Heart right ventricle (tissue), 16 donors: ENCODE measurements around the gene COL4A6. TPM values are rescaled to one million over a fixed set of nuclear protein-coding genes. Genes with fewer than 3 reads are reported as not detected.
A peak's percentile ranks its signal among the peaks of the same experiment; 100 is the strongest.

Experiments used
- ATAC-seq, 8 donors: fragments of 200-7000 bp; cut with Tn5 transposase; one replicate each; pipeline ENCODE4 v1.9.1; 2020; ENCODE audit warnings: mild to moderate bottlenecking in 8 of 8, moderate library complexity in 8 of 8, moderate number of reproducible peaks in 1 of 8
- DNase-seq, 2 donors: peaks; one replicate each; pipeline ENCODE4 v3.0.0-alpha.2; 2020
- H3K27ac ChIP-seq, 10 donors: fragments of 200-600 bp; sonication (generic) in 2 of 10; one replicate each; pipeline versions ENCODE4 v1.5.0 to v1.8.0; 2020 to 2022; ENCODE audit warnings: mild to moderate bottlenecking in 3 of 10
- H3K27me3 ChIP-seq, 7 donors: fragments of 200-600 bp; one replicate each; pipeline ENCODE4 v1.8.0; 2021 to 2022; ENCODE audit warnings: mild to moderate bottlenecking in 2 of 7
- H3K36me3 ChIP-seq, 9 donors: fragments of 200-600 bp; sonication (generic) in 1 of 9; one replicate each; pipeline versions ENCODE4 v1.5.0 to v1.8.0; 2020 to 2022; ENCODE audit warnings: mild to moderate bottlenecking in 2 of 9
- H3K4me1 ChIP-seq, 9 donors: fragments of 200-600 bp; sonication (generic) in 1 of 9; one replicate each; pipeline versions ENCODE4 v1.5.0 to v1.8.0; 2020 to 2022; ENCODE audit warnings: mild to moderate bottlenecking in 4 of 9
- H3K4me3 ChIP-seq, 10 donors: fragments of 200-600 bp; sonication (generic) in 2 of 10; one replicate each; pipeline versions ENCODE4 v1.5.0 to v1.8.0; 2020 to 2022; ENCODE audit warnings: mild to moderate bottlenecking in 7 of 10, moderate library complexity in 2 of 10
- H3K9me3 ChIP-seq, 11 donors: fragments of 200-600 bp in 10 of 11; sonication (generic) in 2 of 11; one replicate each; pipeline versions ENCODE4 v1.5.0 to v1.8.0; 2013 to 2022; ENCODE audit warnings: mild to moderate bottlenecking in 2 of 11, control low read depth in 1 of 11, moderate library complexity in 1 of 11
- CTCF ChIP-seq, 9 donors: fragments of 200-600 bp; sonication (generic) in 2 of 9; IDR thresholded peaks; one replicate each; pipeline versions ENCODE4 v1.5.0 to v1.8.0; 2021 to 2022; ENCODE audit warnings: antibody characterized with exemption in 9 of 9, mild to moderate bottlenecking in 5 of 9, moderate library complexity in 1 of 9
- WGBS, 2 donors: extraction: QIAGEN DNeasy Blood & Tissue Kit; methylation state at CpG; one replicate each; pipeline ENCODE4 v1.1.7; 2013; ENCODE audit warnings: inconsistent platforms in 1 of 2; 5-methylcytosine and 5-hydroxymethylcytosine counted together
- intact Hi-C, 10 donors: fragments of 100-400 bp; cut with DNase I; formaldehyde crosslinking; loops; one replicate each; pipeline versions ENCODE4 v1.11.1 to v1.14.2; 2022
- polyA plus RNA-seq, 2 donors: library from polyadenylated mRNA; stranded (reverse); fragments of 200-250 nt; gene quantifications; one replicate each; pipeline ENCODE4 v1.2.3, GENCODE V29; 2013
- total RNA-seq, 10 donors: library from RNA; stranded (reverse); fragmentation: NEBNext Ultra II Directional in 3 of 10; extraction: Animal tissue kit (Norgen Biotek cat#: 25700) in 3 of 10; gene quantifications; one replicate each; pipeline versions ENCODE4 v1.2.1 to v1.2.4, GENCODE V29; 2021 to 2023
- donor health status: Arrhythmogenic right ventricular cardiomyopathy.
- donor health status: ischemic (EF 13 %, LVEDD 7.1; RV severe dilation, severe dysfunction).
- donor health status: healthy with polysubstance abuse.
- donor health status: DM: no; HTN: yes; CAD: no.
- donor health status: DM: no; HTN: no; CAD: no.
- donor health status: ischemic (EF 25% LVEDD 6.9; RV normal size, moderate dysfunction).
- donor health status: ischemic (EF 25% LVEDD 5.7; RV mildly dilated, moderate dysfunction).
- donor health status: healthy.
- donor health status: DM: yes; HTN: yes; CAD: no.
- donor health status: Ischemic cardiomyopathy.
- donor health status: ischemic (EF 35%, LVEDD 5.7; RV mildly dilated, moderate dysfunction).
- donor health status: nonischemic (EF 11% LVEDD 7.7; RV severe dilation, severe dysfunction).
- donor health status: DM: yes; HTN: yes; CAD: no.
- donor health status: PGD.
- donor health status: ischemic (EF 29% LVEDD 5.4; RV normal size, mild dysfunction).
- donor health status: nonischemic (EF 23%, LVEDD 6.1; RV moderate dilation, normal function).

Gene COL4A6
- total and polyA plus RNA-seq, 12 donors = 1.7 to 10.8 (median 7.6) TPM

DNA sequence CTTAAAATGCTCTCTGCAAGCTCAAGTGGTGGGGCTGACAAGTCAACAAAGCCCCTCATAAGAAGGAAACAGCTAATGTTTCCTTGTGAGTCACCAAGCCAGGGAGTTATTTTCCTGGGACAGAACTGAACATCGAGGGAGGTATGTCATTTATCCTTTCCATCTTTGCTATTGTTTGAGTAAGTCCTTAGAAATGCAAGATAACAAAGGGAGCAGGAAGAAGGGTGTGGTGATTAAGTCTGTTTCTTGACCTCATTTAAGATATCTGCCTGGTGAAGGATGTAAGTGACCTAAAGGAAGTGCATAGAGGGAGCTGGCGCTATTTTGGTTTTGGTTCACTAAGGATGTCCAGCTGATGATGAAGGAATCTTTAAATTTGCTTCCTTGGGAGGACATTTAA is 306.8 kb downstream of the COL4A6 start:
- H3K27ac ChIP-seq = peak overlapping the region in 8 of 10 donors; percentile 28 to 81 (median 68)
- H3K9me3 ChIP-seq = no peaks in the 10 kb centered on the region
- peaks cover 0 to 14% (median 0%) of the 10 kb centered on the region in 9 donors for H3K4me1 ChIP-seq
- peaks cover 0 to 29% (median 0%) of the 10 kb centered on the region in 7 donors for H3K27me3 ChIP-seq
- H3K36me3 ChIP-seq = peaks cover 0 to 46% (median 0%) of the 10 kb centered on the region in 9 donors
- intact Hi-C loops = loop anchor here in 4 of 10 donors (5.0 to 10.0 kb wide), 2 partner anchors 39 to 107 kb away; partner anchors contain the start of genes ATG4A (in 3 of the 4) and PSMD10 (in 3 of the 4)
- DNase-seq (peak in 1 of 2 donors; percentile 6), ATAC-seq (peak; percentile 38 to 93 (median 78))
- TF ChIP-seq CTCF (IDR thresholded peaks at IDR 0.05) = no peak
- no peak overlapping the region for H3K4me3 ChIP-seq
- WGBS, 2 donors = 58 to 59% methylated on average over 2 of the region's 2 CpGs

GRCh38 chrX:108130889-108131288 is 307.3 kb downstream of the COL4A6 start:
- 79 to 96% methylated on average over 1 of the region's 1 CpG for WGBS, 2 donors
- Histone ChIP-seq H3K27ac (peak overlapping the region in 8 of 10 donors; percentile 12 to 75 (median 44)), H3K4me1 (peaks cover 0 to 15% (median 0%) of the 10 kb centered on the region in 9 donors), H3K9me3 (no peaks in the 10 kb centered on the region), H3K36me3 (peaks cover 0 to 42% (median 0%) of the 10 kb centered on the region in 9 donors), H3K27me3 (peaks cover 0 to 31% (median 0%) of the 10 kb centered on the region in 7 donors), H3K4me3 (no peak overlapping the region)
- intact Hi-C loops = loop anchor here in 4 of 10 donors (5.0 to 10.0 kb wide), 2 partner anchors 39 to 106 kb away; partner anchors contain the start of genes ATG4A (in 3 of the 4) and PSMD10 (in 3 of the 4)
- no peak for ATAC-seq
- TF ChIP-seq CTCF (IDR thresholded peaks at IDR 0.05) = no peak
- no peak for DNase-seq

GRCh38 chrX:108127152-108127551 is 311.1 kb downstream of the COL4A6 start:
- DNase-seq = no peak
- WGBS, 2 donors = 64 to 67% methylated on average over 4 of the region's 4 CpGs
- Histone ChIP-seq H3K36me3 (peaks cover 0 to 29% (median 0%) of the 10 kb centered on the region in 9 donors), H3K27ac (peak overlapping the region in 7 of 10 donors; percentile 1 to 64 (median 30)), H3K9me3 (no peaks in the 10 kb centered on the region), H3K4me3 (no peak overlapping the region), H3K27me3 (peaks cover 0 to 21% (median 0%) of the 10 kb centered on the region in 7 donors), H3K4me1 (peaks cover 0 to 31% (median 6%) of the 10 kb centered on the region in 9 donors)
- intact Hi-C loops = no loop called here
- ATAC-seq = no peak
- TF ChIP-seq CTCF (IDR thresholded peaks at IDR 0.05) = no peak

DNA sequence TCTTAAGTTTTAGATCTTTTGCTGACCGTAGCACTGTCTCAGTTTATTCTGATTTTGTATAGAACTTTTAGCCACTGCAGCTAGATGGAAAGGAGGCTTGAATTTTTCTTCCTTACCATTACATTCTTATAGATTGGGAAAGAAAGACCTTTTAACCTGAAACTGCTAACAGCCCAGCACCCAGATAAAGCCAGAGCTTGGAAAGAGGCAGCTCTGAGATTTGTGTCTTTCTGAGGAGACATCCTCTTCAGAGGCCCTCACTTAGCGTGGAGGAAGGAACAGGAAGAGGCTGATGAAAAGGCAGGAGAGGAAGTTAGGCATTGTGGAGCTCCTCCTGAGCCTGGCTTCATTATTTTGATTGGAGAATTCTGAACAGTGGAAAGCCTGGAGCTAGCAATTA is 311.6 kb downstream of the COL4A6 start:
- intact Hi-C loops = no loop called here
- Histone ChIP-seq H3K4me3 (no peak overlapping the region), H3K27ac (peak overlapping the region in 6 of 10 donors; percentile 1 to 64 (median 32)), H3K36me3 (peaks cover 0 to 25% (median 0%) of the 10 kb centered on the region in 9 donors), H3K27me3 (peaks cover 0 to 21% (median 0%) of the 10 kb centered on the region in 7 donors), H3K9me3 (no peaks in the 10 kb centered on the region), H3K4me1 (peaks cover 0 to 36% (median 6%) of the 10 kb centered on the region in 9 donors)
- WGBS, 2 donors = 75 to 90% methylated on average over 2 of the region's 2 CpGs
- no peak for DNase-seq
- TF ChIP-seq CTCF (IDR thresholded peaks at IDR 0.05) = no peak
- ATAC-seq = no peak
